SIG-M5 (cell line): ENCODE data around the gene OR5C1.
"Not testable (repeated sequence)": the region's sequence is repeated elsewhere in the genome, so short reads cannot be mapped to it uniquely, and the experiment has no call there.

Experiments
- DNase-seq: peaks from one replicate; lab custom pipeline; 2025; lab: John Stamatoyannopoulos, UW

OR5C1 gene

GRCh38 chr9:122810306-122810946 is 21.7 kb downstream of the OR5C1 start:
- DNase-seq, result no peak

DNA sequence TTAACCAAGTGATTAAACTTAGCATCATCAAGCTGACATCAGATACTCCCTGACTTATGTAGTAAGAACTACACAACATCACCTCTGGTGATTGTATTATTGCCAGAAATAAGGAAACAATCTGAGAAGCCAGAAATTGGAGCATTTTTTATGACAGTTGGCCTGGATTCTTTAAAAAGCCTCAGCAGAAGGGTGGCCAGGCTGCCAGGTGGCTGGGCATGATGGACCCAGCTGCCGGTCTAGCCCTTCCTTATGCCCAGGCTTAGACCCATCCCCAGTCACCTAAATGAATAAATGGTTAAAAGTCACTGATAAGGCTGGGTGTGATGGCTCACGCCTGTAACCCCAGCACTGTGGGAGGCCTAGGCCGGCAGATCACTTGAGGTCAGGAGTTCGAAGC is 24.0 kb downstream of the OR5C1 start:
- no peak for DNase-seq

DNA sequence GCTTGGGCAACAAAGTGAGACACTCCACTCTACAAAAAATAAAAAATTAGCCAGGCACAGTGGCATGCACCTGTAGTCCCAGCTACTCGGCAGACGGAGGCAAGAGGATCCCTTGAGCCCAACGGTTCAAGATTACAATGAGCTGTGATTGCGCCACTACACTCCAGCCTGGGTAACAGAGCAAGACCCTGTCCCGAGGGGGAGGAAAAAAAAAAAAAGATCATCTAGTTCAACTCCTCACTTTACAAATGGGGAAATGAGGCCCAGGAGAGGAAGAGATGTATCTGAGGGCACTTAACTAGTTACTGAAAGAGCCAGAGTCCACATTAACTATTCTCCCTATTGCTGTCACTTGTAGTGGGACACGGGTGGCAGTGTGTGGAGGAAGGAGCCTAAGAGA is 25.8 kb downstream of the OR5C1 start:
- DNase-seq, result no peak

DNA sequence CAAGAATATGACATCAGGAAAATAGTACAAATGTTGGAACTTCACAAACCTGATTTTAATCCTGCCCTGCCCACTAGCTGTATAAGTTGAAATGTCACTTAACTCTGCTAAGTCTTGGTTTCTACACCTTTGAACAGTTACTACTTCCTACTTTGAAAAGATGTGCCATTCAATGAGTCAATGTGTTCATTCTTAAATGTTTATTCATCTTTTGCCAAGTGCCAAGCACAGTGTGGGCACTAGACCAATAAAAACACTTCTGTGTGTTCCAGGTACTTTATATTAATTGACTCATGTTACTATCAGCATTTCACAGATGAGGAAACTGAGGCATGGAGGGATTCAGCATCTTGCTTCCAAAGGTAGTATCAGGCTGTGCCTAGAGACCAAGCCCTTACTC is 26.8 kb downstream of the OR5C1 start:
- DNase-seq, result no peak

- DNase-seq, result no peak
Measured at GRCh38 chr9:122816163-122816867, 27.6 kb downstream of the OR5C1 start.

DNA sequence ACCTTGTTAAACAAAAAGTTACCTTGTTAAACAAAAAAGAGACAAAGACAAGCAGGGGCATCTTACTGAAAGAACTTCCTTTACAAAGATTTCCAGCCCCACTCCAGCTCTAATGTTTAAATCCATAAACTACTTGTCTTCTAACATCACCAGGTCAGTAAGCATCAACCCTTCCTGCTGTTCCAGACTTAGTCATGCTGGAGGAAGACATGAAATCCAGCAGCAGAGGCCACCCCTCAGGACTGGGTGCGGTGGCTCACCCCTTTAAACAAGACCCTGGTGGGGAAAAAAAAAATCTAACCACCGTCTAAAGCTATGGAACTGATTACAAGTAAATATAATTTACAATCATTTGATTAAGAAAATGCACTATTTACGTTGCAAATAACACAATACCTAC is 30.6 kb downstream of the OR5C1 start:
- DNase-seq, result no peak

DNA sequence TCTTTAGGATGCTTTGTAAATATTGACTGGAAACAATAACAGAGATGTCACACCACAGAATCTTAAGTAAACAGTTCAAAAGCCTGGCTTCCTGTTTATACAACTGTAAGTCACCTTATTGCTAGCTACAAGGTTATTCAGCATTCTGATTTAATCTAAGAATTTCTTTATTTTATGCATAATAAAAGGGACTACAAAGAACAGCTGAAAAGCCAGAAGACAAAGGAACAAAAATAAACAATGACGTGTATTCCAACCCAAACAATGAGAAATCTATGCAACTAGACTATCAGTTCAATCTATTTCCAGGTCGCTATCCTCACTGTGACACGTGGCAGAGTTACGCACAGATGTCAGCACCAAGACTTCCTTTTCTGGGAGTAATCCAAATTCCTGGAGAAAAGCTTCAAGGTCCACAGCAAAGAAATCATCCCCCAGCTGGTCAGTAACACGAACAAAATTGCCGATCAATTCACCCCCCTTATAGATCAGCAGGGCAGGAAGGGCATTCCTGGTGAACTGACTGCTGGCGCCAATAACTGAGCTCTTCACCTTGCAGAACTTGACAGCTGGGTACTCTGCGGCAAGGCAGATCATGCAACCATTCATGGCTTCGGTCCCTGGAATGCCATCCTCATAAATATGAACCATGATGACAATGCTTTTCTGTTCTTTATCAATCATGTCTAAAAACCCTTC is 31.2 kb downstream of the OR5C1 start:
- DNase-seq, result no peak

DNA sequence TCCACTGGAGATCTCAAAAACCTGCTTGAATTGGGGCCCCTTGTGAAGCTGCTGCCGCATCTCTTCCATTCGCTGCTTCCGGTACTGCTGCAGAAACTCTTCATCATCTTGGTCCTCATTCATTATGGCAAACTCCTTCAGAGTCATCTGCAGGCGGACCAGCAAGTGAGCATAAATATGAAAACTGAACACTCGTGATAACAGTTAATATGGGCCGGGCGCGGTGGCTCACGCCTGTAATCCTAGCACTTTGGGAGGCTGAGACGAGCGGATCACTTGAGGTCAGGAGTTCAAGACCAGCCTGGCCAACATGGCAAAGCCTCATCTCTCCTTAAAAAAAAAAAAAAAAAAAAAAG is 31.7 kb downstream of the OR5C1 start:
- DNase-seq, result no peak

GRCh38 chr9:122821278-122821943 is 32.7 kb downstream of the OR5C1 start:
- no peak for DNase-seq

DNA sequence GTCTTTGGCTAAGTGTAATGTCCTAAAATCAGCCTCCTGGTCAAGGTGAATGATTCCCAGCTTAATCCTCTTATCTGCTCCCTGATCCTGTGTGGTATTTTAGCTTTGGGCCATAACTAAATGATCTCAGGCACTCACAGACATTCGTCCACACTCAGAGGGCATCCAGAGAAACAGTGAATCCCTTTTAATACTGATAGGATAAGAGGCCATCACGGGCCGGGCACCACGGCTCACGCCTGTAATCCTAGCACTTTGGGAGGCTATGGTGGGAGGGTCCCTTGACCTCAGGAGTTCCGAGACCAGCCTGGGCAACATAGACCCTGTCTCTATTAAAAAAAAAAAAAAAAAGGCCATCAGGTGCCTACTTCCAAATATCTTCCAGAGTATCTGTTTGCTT is 33.3 kb downstream of the OR5C1 start:
- DNase-seq, result no peak

- no peak for DNase-seq
Measured at GRCh38 chr9:122822938-122823337, 34.2 kb downstream of the OR5C1 start.

GRCh38 chr9:122827761-122828093 is 39.0 kb downstream of the OR5C1 start:
- no peak for DNase-seq

GRCh38 chr9:122828965-122829284 is 40.2 kb downstream of the OR5C1 start:
- DNase-seq, result not testable (repeated sequence)

- DNase-seq, result no peak
Measured at GRCh38 chr9:122832194-122832593, 43.5 kb downstream of the OR5C1 start.

- DNase-seq, result no peak
Measured at GRCh38 chr9:122835313-122835731, 46.6 kb downstream of the OR5C1 start.

DNA sequence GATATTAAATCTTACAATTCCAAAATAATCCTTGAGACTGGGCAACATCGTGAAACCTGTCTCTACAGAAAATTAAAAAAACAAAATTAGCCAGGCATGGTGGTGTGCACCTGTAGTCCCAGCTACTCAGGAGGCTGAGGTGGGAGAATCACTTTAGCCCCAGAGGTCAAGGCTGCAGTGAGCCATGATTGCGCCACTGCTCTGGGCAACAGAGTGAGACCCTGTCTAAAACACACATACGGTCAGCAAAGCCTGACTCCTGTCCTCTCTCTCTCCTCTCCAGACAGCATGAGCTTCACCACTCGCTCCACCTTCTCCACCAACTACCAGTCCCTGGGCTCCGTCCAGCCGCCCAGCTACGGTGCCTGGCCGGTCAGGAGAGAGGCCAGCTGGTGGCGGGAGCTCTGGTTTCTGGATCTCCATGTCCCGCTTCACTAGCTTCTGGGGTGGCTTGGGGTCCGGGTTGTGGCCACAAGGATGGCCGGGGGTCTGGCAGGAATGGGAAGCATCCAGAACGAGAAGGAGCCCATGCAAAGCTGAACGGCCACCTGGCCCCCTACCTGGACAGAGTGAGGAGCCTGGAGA is 48.6 kb downstream of the OR5C1 start:
- DNase-seq, result no peak

- DNase-seq, result not testable (repeated sequence)
Measured at GRCh38 chr9:122838441-122838840, 49.7 kb downstream of the OR5C1 start.
